Measurements from ENCODE around the gene ABCA3.

ABCA3 gene

GRCh38 chr16:2340564-2341455 is at the start of gene ABCA3:
ABCA3 (minus strand) TSS chr16:2340728; CDS start chr16:2326466, 14,262 bp downstream.
- DNase-seq, result peak; percentile 87

GRCh38 chr16:2388875-2389433 is 48.4 kb upstream of the ABCA3 start:
- peak; percentile 93 for DNase-seq

- DNase-seq, result no peak
Observed at GRCh38 chr16:2388139-2388874, 47.8 kb upstream of the ABCA3 start.

- DNase-seq, result peak; percentile 74
Observed at GRCh38 chr16:2386990-2387389, 46.5 kb upstream of the ABCA3 start.

- peak; percentile 46 for DNase-seq
Observed at GRCh38 chr16:2385982-2386381, 45.5 kb upstream of the ABCA3 start.

- DNase-seq, result no peak
Observed at GRCh38 chr16:2385190-2385836, 44.8 kb upstream of the ABCA3 start.

GRCh38 chr16:2384426-2384825 is 43.9 kb upstream of the ABCA3 start:
- no peak for DNase-seq

GRCh38 chr16:2383501-2383900 is 43.0 kb upstream of the ABCA3 start:
- no peak for DNase-seq

- no peak for DNase-seq
Observed at GRCh38 chr16:2374644-2375043, 34.1 kb upstream of the ABCA3 start.

- no peak for DNase-seq
Observed at GRCh38 chr16:2373176-2373575, 32.6 kb upstream of the ABCA3 start.

GRCh38 chr16:2372684-2373083 is 32.2 kb upstream of the ABCA3 start:
- no peak for DNase-seq

GRCh38 chr16:2371421-2371820 is 30.9 kb upstream of the ABCA3 start:
- no peak for DNase-seq

- no peak for DNase-seq
Observed at GRCh38 chr16:2370721-2371120, 30.2 kb upstream of the ABCA3 start.

- DNase-seq, result no peak
Observed at GRCh38 chr16:2366660-2367309, 26.3 kb upstream of the ABCA3 start.

GRCh38 chr16:2365397-2366294 is 25.1 kb upstream of the ABCA3 start:
- no peak for DNase-seq

- DNase-seq, result no peak
Observed at GRCh38 chr16:2364638-2365210, 24.2 kb upstream of the ABCA3 start.

GRCh38 chr16:2362218-2362617 is 21.7 kb upstream of the ABCA3 start:
- no peak for DNase-seq

GRCh38 chr16:2361129-2361528 is 20.6 kb upstream of the ABCA3 start:
- no peak for DNase-seq

- DNase-seq, result no peak
Observed at GRCh38 chr16:2359919-2360318, 19.4 kb upstream of the ABCA3 start.

- no peak for DNase-seq
Observed at GRCh38 chr16:2358811-2359210, 18.3 kb upstream of the ABCA3 start.

- no peak for DNase-seq
Observed at GRCh38 chr16:2357331-2357730, 16.8 kb upstream of the ABCA3 start.

Measured in SHP77 treated with DMSO at 0.1 percent for 48 hours (cell line).